Measurements from ENCODE around the gene CRTC3.
"Not testable (repeated sequence)": the region's sequence is repeated elsewhere in the genome, so short reads cannot be mapped to it uniquely, and the experiment has no call there.

CRTC3 gene

DNA sequence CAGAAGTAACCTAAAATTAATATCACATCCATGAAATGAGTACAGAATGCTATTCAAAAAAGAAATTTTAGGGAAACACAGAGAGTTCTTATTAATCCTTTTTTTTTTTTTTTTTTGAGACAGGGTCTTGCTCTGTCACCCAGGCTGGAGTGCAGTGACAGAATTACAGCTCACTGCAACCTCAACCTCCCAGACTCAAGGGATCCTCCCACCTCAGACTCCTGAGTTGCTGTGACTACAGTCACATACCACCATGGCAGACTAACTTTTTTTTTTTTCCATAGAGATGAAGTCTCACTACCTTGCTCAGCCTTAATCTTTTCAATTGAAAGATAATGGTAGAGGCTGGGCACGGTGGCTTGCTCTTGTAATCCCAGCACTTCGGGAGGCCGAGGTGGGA lies 6.3 kb upstream of the CRTC3 start:
- no peak for DNase-seq (ENCODE audit: low read depth)

- DNase-seq (ENCODE audit: low read depth) = not testable (repeated sequence)
These were observed 5.5 kb upstream of the CRTC3 start for GRCh38 chr15:90524018-90524803.

GRCh38 chr15:90529011-90529370 lies 732 bp upstream of the CRTC3 start:
- DNase-seq (ENCODE audit: low read depth) = no peak

- peak; percentile 14 for DNase-seq (ENCODE audit: low read depth)
These were observed 728 bp downstream of the CRTC3 start for GRCh38 chr15:90530250-90531051.

GRCh38 chr15:90531147-90531546 lies 1.4 kb downstream of the CRTC3 start:
- no peak for DNase-seq (ENCODE audit: low read depth)

- DNase-seq (ENCODE audit: low read depth) = no peak
These were observed 5.5 kb downstream of the CRTC3 start for GRCh38 chr15:90535254-90535653.

GRCh38 chr15:90539789-90540188 lies 10.1 kb downstream of the CRTC3 start:
- DNase-seq (ENCODE audit: low read depth) = no peak

DNA sequence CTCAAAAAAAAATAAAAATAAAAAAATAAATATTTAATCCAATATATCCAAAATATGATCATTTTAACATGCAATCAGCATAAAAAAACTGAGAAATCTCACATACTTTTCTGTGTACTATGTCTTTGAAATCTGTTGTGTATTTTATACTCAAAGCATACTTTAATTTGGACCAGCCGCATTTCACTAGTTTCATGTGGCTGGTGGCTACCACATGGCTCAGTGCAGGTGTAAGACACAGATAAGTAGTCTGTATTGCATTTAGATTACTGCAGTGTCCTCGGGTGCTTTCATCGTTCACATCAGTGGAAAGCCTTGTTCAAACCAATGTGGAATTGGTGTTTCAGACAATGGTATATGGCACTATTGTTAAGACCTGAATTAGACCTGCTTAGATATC lies 11.0 kb downstream of the CRTC3 start:
- DNase-seq (ENCODE audit: low read depth) = no peak

GRCh38 chr15:90545095-90545494 lies 15.4 kb downstream of the CRTC3 start:
- DNase-seq (ENCODE audit: low read depth) = no peak

- DNase-seq (ENCODE audit: low read depth) = no peak
These were observed 17.8 kb downstream of the CRTC3 start for GRCh38 chr15:90547540-90547939.

DNA sequence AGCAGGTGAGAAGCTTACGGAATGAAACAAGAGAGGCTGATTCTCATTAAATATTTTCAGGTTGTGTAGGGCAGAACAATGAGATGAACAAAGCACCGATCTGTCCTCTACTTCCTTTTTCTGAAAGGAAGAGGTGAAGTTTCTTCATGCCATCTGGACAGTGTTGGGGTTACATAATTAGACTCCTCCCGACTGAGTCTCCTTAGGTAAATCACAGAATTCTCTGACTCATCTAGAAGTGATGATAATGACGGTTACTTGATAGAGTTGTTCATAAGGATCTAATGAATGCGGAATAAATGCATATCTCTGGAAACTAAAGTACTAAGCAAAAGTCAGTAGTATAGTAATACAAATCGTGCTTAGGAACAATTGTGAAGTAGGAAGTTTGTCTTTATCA lies 21.2 kb downstream of the CRTC3 start:
- DNase-seq (ENCODE audit: low read depth) = no peak

- no peak for DNase-seq (ENCODE audit: low read depth)
These were observed 22.6 kb downstream of the CRTC3 start for GRCh38 chr15:90552162-90552928.

DNA sequence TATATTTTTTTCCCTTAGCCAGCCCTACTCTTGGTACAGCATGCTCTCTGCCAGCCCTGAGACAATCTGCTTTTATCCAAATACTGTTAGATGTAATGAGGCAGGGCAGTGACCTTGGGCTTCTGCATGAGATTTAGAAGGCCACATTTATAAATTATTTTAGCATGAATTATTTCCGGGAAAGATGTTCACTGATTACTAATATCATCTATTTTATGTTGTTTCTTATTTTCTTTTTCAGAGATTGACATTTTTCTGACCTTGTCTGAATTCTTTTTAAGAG lies 23.1 kb downstream of the CRTC3 start:
- no peak for DNase-seq (ENCODE audit: low read depth)

GRCh38 chr15:90553248-90553745 lies 23.6 kb downstream of the CRTC3 start:
- DNase-seq (ENCODE audit: low read depth) = no peak

DNA sequence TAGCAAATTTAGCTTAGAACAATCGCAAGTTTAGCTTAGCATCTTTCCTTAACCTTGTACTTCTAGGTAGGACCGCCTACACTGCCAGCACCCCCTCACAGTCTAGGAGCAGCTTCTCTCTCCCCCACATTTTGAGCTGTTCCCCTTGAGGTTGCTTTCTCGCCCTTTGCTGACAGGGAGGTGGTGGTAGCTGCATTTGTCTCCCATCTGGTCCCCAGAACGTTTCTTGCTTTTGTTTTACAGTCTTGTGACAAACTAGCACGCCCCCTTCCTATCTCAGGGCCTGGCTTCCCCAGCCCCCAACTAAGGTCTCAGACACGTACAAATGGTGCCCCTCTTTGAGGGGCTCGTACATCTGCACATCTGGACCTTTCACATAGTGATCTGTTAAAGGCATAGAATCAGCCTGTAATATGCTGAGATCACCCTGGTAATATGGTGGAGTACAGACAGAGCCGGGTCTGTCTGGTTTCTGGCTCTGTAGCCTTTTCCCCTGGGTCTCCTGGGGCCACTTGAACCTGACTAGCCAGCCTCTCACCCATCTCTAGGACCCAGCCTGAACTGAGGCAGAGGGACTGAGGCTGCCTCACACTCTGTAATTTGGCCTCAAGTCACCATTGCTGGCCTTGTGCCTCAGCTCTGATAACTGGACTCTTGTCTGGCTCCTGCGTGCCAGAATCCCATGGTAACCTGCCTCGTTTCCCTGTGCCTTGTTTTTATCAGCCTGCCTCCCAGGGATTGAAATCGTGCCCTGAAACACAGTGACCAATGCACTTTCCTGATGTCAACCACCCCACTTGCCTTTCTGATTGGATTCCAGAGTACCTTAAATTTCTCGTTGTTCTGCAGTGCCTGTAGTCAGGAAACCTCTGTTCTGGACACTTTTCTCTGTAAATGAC lies 27.7 kb downstream of the CRTC3 start:
- DNase-seq (ENCODE audit: low read depth) = no peak

DNA sequence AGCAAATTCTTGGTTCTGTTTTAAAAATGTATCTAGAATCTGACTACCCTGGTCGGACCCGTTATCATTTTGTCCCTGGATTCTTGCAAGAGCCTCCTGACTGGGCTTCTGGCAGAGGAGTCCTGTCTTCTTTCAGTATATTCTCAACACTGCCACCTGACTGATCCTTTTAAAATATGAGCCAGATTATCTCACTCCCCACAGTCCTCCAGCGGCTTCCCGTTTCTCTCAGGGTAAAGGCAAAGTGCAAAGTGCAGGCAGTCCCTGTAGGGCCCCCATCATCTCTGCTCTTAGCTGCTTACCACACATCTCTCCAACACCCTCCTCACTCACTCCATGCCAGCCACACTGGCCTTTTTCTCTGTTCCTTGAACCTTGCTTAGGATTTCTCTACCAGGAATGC lies 28.4 kb downstream of the CRTC3 start:
- DNase-seq (ENCODE audit: low read depth) = no peak

- no peak for DNase-seq (ENCODE audit: low read depth)
These were observed 29.4 kb downstream of the CRTC3 start for GRCh38 chr15:90559119-90559518.

DNA sequence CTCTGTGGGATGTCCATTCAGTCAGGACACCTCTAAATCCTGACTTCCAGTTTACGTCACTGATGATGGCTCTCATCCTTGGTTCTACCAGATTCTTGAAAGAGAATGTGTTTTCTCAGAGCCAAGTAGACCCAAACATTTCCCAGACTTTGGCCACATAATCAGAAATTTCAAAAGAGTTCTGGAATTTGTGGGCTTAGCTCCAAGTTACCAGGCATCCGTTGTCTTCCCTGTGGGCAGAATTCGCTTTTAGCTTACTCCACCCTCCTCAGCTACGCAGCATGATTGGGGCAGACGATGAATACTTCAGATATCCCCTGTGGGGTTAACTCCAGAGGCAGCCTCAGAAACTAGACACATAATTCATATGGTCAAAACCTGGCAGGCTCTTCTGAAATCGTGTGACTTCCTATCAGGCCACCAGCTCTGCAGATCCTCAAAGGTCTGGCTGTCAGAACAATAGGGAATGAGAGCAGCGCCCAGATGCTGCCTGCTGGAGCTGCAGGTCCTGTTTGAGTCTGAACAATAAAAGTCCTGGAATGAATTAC lies 30.6 kb downstream of the CRTC3 start:
- DNase-seq (ENCODE audit: low read depth) = no peak

DNA sequence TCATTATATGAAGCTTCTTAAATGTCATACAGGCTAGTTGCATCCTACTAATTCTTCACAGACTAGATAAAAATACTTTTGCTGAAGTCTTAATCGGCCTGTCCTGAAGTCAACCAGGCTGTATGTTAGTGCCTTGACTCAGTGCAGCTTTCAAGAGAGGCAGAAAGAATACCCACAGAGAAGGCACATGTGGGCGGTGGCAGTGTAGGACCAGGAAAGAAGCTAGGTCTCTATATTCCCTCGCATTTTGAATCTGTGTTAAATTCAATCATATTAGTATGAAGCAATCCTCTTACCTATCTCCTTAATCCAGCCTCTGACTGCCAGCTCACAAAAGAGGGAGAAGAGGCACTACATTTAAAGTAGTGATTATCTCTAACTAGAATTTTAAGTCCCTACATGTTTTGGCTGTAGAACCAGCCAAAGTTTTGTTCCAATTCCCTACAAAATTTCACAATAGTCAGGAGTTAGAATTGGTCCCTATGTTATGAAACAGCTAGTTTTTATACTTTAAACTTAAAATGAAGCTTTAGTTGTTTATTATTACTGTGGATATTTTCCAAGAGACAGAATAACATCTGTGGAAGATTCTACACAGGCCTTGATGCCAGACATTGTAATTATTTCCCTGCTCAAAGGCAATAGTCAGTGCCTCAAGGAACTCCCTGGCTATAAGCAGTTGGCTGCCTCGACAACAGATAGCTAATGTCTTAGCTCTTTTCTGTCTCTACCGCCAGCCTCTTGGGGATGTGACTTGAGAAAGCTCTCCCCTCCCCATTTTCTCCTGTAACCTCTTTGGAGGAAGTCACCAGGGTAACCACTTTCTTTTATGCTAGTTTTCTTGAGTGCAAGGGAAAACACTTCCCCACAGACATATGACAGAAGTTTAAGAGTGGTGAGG lies 31.9 kb downstream of the CRTC3 start:
- no peak for DNase-seq (ENCODE audit: low read depth)

DNA sequence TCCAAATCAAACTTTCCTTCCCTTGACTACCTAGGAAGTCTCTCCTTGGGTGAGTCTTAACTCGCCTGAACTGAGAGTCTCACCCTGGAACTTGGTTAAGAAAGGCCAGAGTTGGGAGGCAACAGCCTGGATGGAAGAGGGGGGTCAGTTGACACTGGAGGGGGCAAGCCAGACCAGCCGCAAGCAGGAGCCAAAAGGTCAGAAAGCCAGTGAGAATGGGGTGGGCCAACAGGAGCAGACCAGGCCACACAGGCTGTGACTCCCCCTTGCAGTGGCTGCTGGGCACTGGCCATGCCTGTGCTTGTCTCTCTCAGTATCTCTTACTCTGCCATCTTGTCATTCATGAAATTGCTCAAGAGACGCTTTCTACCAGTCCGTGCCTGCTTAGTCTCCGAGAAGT lies 32.9 kb downstream of the CRTC3 start:
- DNase-seq (ENCODE audit: low read depth) = no peak
